PC-3 (cell line): ENCODE measurements around the gene AKAIN1. TPM values are rescaled to one million over a fixed set of nuclear protein-coding genes. Genes with fewer than 3 reads are reported as not detected.

Experiments used
- ATAC-seq: fragments of 200-7000 bp; cut with Tn5 transposase; 2 replicates; pipeline ENCODE4 v1.9.1; 2020; ENCODE audit warnings: mild to moderate bottlenecking, moderate library complexity
- BruUV-seq: library from RNA; stranded (reverse); fragments of 400-500 nt; replicated peaks from 2 replicates; lab custom pipeline; 2021; lab: Mats Ljungman, UMichigan
- CTCF ChIA-PET: fragments of 300-600 bp; sonication (Branson Sonifier 250); formaldehyde crosslinking; loops from one replicate; lab custom pipeline; 2022; ENCODE audit warnings: antibody characterized with exemption; lab: Charles Lee
- POLR2A ChIA-PET: fragments of 300-600 bp; sonication (Branson Sonifier 250); formaldehyde crosslinking; loops from one replicate; lab custom pipeline; 2022; ENCODE audit warnings: antibody characterized with exemption; ENCODE audit not compliant: unreplicated experiment; lab: Charles Lee
- DNase-seq: peaks from one replicate; pipeline ENCODE4 v3.0.0-alpha.2; 2015
- H2AFZ ChIP-seq: fragments of 300-600 bp; sonication (generic); 2 replicates; pipeline ENCODE4 v1.6.0; 2016; ENCODE audit warnings: antibody characterized with exemption, low read length
- H3F3A ChIP-seq: fragments of 300-600 bp; sonication (generic); one replicate; pipeline ENCODE4 v1.6.0; 2017; ENCODE audit warnings: antibody characterized with exemption, low read length, control low read depth, mild to moderate bottlenecking; ENCODE audit not compliant: unreplicated experiment
- H3K27ac ChIP-seq: fragments of 300-600 bp; sonication (generic); 2 replicates; pipeline ENCODE4 v1.5.1; 2016; ENCODE audit warnings: mild to moderate bottlenecking, low read length
- H3K27me3 ChIP-seq: fragments of 300-600 bp; sonication (generic); 2 replicates; pipeline ENCODE4 v1.6.1; 2016; ENCODE audit warnings: low read length, mixed read lengths
- H3K36me3 ChIP-seq: fragments of 300-600 bp; sonication (generic); 2 replicates; pipeline ENCODE4 v1.6.1; 2016; ENCODE audit warnings: low read depth, mixed run types, low read length, mixed read lengths
- H3K4me1 ChIP-seq: fragments of 300-600 bp; sonication (generic); 2 replicates; pipeline ENCODE4 v1.5.1; 2016; ENCODE audit warnings: low read length; ENCODE audit not compliant: insufficient read depth
- H3K4me2 ChIP-seq: fragments of 300-600 bp; sonication (generic); 2 replicates; pipeline ENCODE4 v1.6.0; 2016; ENCODE audit warnings: low read length
- H3K4me3 ChIP-seq: fragments of 300-600 bp; sonication (generic); 2 replicates; pipeline ENCODE4 v1.5.1; 2016; ENCODE audit warnings: mild to moderate bottlenecking, low read length, mixed read lengths
- H3K79me2 ChIP-seq: fragments of 300-600 bp; sonication (generic); 2 replicates; pipeline ENCODE4 v1.6.1; 2017; ENCODE audit warnings: low read length, mixed read lengths
- H3K9ac ChIP-seq: fragments of 300-600 bp; sonication (generic); 2 replicates; pipeline ENCODE4 v1.6.0; 2016; ENCODE audit warnings: mild to moderate bottlenecking, low read length
- H3K9me2 ChIP-seq: fragments of 300-600 bp; sonication (generic); replicated peaks from 2 replicates; pipeline ENCODE4 v1.6.1; 2016; ENCODE audit warnings: mixed run types, low read length, mixed read lengths
- H3K9me3 ChIP-seq: fragments of 300-600 bp; sonication (generic); 2 replicates; pipeline ENCODE4 v1.6.1; 2016; ENCODE audit warnings: low read length, mixed read lengths
- H4K20me1 ChIP-seq: fragments of 300-600 bp; sonication (generic); 2 replicates; pipeline ENCODE4 v1.6.1; 2016; ENCODE audit warnings: low read length, mixed read lengths
- EZH2 ChIP-seq: fragments of 300-600 bp; sonication (generic); IDR thresholded peaks from one replicate; pipeline ENCODE4 v1.6.1; 2017; ENCODE audit warnings: antibody characterized with exemption, mild to moderate bottlenecking, low read length; ENCODE audit not compliant: unreplicated experiment
- EZH2phosphoT487 ChIP-seq: fragments of 300-600 bp; sonication (generic); IDR thresholded peaks from 2 replicates; pipeline ENCODE4 v1.6.1; 2018; ENCODE audit warnings: mild to moderate bottlenecking, antibody characterized with exemption, low read length, borderline replicate concordance
- intact Hi-C: fragments of 100-400 bp; cut with micrococcal nuclease; formaldehyde crosslinking; loops from 2 replicates; pipeline ENCODE4 v1.9.0; 2023
- total RNA-seq: library from RNA; depleted of rRNA; stranded (reverse); fragments of >200 nt; gene quantifications from 2 replicates; pipeline ENCODE4 v1.2.3, GENCODE V29; 2014
- TF ChIP-seq, protein P1 (sequence below): fragments of 300-600 bp; sonication (generic); conservative IDR thresholded peaks from 2 replicates; pipeline ENCODE4 v1.5.1; 2017; ENCODE audit warnings: antibody characterized with exemption, low read depth, mild to moderate bottlenecking, low read length

AKAIN1 gene
- total RNA-seq, 1 experiment from 2014 or later, result not detected

DNA sequence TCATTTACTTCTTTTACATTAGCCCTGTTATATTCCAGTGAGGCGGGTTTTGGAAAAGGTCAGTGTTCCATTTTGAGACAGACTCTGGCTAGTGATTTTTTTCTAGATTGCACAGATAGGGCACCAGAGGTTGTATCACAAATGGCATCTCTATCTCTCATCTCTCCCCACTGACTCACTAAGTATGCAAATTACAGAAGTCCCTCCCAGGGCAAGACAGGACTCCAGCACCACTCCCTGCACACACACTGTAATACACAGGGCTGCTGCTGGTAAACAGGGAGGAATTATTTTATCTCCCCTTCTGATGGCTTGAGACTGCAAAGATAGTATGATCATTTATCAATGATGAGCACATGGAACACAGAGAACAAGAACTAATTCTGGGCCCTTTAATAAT lies 46.2 kb downstream of the AKAIN1 start:
- ChIA-PET POLR2A (no interaction called here), CTCF (no interaction called here)
- H4K20me1 ChIP-seq, result no peaks in the 10 kb centered on the region
- H3K9ac ChIP-seq, result no peak overlapping the region
- DNase-seq (no peak), ATAC-seq (no peak)
- H3K9me2 ChIP-seq, result no peaks in the 10 kb centered on the region
- no peak overlapping the region for H3K4me3 ChIP-seq
- no peak overlapping the region for H3K4me2 ChIP-seq
- H3K27ac ChIP-seq, result no peak overlapping the region
- H3K4me1 ChIP-seq, result no peaks in the 10 kb centered on the region
- no peak for TF ChIP-seq EZH2
- TF ChIP-seq EZH2phosphoT487, result no peak
- TF ChIP-seq, protein P1, sequence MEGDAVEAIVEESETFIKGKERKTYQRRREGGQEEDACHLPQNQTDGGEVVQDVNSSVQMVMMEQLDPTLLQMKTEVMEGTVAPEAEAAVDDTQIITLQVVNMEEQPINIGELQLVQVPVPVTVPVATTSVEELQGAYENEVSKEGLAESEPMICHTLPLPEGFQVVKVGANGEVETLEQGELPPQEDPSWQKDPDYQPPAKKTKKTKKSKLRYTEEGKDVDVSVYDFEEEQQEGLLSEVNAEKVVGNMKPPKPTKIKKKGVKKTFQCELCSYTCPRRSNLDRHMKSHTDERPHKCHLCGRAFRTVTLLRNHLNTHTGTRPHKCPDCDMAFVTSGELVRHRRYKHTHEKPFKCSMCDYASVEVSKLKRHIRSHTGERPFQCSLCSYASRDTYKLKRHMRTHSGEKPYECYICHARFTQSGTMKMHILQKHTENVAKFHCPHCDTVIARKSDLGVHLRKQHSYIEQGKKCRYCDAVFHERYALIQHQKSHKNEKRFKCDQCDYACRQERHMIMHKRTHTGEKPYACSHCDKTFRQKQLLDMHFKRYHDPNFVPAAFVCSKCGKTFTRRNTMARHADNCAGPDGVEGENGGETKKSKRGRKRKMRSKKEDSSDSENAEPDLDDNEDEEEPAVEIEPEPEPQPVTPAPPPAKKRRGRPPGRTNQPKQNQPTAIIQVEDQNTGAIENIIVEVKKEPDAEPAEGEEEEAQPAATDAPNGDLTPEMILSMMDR, result no peak
- no TSS peak for BruUV-seq
- 0 out of 2 replicates have a peak, but pooled peaks cover 3% of the 10 kb centered on the region for H3K9me3 ChIP-seq
- no peak overlapping the region for H2AFZ ChIP-seq
- intact Hi-C loops, result no loop called here
- no peaks in the 10 kb centered on the region for H3K79me2 ChIP-seq
- 0 out of 2 replicates have a peak, but pooled peaks cover 7% of the 10 kb centered on the region for H3K27me3 ChIP-seq
- no peaks in the 10 kb centered on the region for H3K36me3 ChIP-seq
- no peaks in the 10 kb centered on the region for H3F3A ChIP-seq

- H3K9me2 ChIP-seq, result no peaks in the 10 kb centered on the region
- BruUV-seq, result no TSS peak
- H3K27me3 ChIP-seq, result no peaks in the 10 kb centered on the region; the same call in 1 of the 2 replicates
- no peak overlapping the region for H3K27ac ChIP-seq
- no peaks in the 10 kb centered on the region for H3K4me1 ChIP-seq
- H3K4me3 ChIP-seq, result no peak overlapping the region
- no peak overlapping the region for H3K4me2 ChIP-seq
- H3K36me3 ChIP-seq, result no peaks in the 10 kb centered on the region
- no peaks in the 10 kb centered on the region for H4K20me1 ChIP-seq
- ATAC-seq, result no peak
- TF ChIP-seq EZH2phosphoT487, result no peak
- TF ChIP-seq, protein P1, result no peak
- no peak for TF ChIP-seq EZH2
- no peak for DNase-seq
- intact Hi-C loops, result no loop called here
- ChIA-PET CTCF (no interaction called here), POLR2A (no interaction called here)
- peaks cover 13% of the 10 kb centered on the region; the same call in 1 of the 2 replicates for H3K9me3 ChIP-seq
- no peak overlapping the region for H2AFZ ChIP-seq
- no peaks in the 10 kb centered on the region for H3K79me2 ChIP-seq
- H3F3A ChIP-seq, result no peaks in the 10 kb centered on the region
- H3K9ac ChIP-seq, result no peak overlapping the region
Observed at GRCh38 chr18:5146093-5146492, 51.0 kb downstream of the AKAIN1 start.

DNA sequence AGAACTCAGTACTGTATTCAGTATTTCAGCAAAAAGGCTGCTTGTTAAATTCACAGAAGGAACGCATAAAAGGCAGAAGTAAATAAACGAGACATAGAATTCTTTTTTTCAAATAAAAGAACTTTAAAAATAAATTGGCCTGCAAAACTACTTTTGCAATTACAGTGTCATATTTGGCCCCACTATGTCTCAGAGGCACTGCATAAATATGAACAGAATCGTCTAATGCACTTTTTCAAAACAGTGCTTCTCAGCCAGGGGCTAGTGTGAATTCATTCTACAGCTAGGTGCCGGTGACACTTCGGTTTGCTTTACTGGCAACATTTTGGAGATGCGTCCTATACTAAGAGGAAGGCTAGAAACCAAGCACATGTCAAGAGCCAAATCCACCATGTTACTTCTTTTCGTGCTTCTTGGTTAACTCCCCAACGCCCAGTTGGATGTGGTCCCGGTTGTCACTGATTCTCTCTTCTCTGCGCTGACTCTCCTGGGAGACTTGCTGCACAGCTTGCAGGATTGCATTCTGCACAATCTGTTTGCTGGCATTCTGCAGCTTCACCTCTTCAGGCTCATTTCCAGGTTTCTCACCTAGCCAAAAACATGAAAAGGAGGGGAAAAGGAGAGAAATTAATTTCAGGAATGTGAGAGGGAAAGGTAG lies 51.8 kb downstream of the AKAIN1 start:
- TF ChIP-seq EZH2phosphoT487 (no peak), EZH2 (no peak)
- TF ChIP-seq, protein P1, result no peak
- Histone ChIP-seq H3K27me3 (no peaks in the 10 kb centered on the region; the same call in 1 of the 2 replicates), H3K9ac (no peak overlapping the region), H3F3A (no peaks in the 10 kb centered on the region), H3K4me3 (no peak overlapping the region), H4K20me1 (no peaks in the 10 kb centered on the region), H3K4me2 (no peak overlapping the region), H3K27ac (no peak overlapping the region), H3K9me3 (peaks cover 13% of the 10 kb centered on the region; the same call in 1 of the 2 replicates), H3K9me2 (no peaks in the 10 kb centered on the region), H2AFZ (no peak overlapping the region), H3K36me3 (no peaks in the 10 kb centered on the region), H3K79me2 (no peaks in the 10 kb centered on the region), H3K4me1 (no peaks in the 10 kb centered on the region)
- BruUV-seq, result no TSS peak
- intact Hi-C loops, result no loop called here
- ChIA-PET POLR2A (no interaction called here), CTCF (no interaction called here)
- no peak for DNase-seq
- ATAC-seq, result no peak
